HG03460 (cell line): ENCODE measurements around the gene GZMH.
"Not testable (repeated sequence)": the region's sequence is repeated elsewhere in the genome, so short reads cannot be mapped to it uniquely, and the experiment has no call there.

Experiments used
- ATAC-seq: cut with Tn5 transposase; IDR thresholded peaks from one replicate; pipeline ENCODE4 v1.9.1; 2021; ENCODE audit not compliant: unreplicated experiment

Gene GZMH

GRCh38 chr14:24597403-24597802 lies 12.1 kb downstream of the GZMH start:
- no peak for ATAC-seq

GRCh38 chr14:24595073-24595808 lies 14.2 kb downstream of the GZMH start:
- ATAC-seq = no peak

GRCh38 chr14:24591004-24591403 lies 18.5 kb downstream of the GZMH start:
- not testable (repeated sequence) for ATAC-seq

- not testable (repeated sequence) for ATAC-seq
Observed at GRCh38 chr14:24584402-24584801, 25.1 kb downstream of the GZMH start.

GRCh38 chr14:24578558-24578957 lies 30.9 kb downstream of the GZMH start:
- no peak for ATAC-seq

- no peak for ATAC-seq
Observed at GRCh38 chr14:24576771-24577170, 32.7 kb downstream of the GZMH start.

GRCh38 chr14:24576182-24576581 lies 33.3 kb downstream of the GZMH start, which contains the start of gene CTSG:
Gene CTSG, minus strand, starts transcription at chr14:24576250. Its CDS starts 27 bp downstream, at chr14:24576223.
- no peak for ATAC-seq

- no peak for ATAC-seq
Observed at GRCh38 chr14:24574206-24574774, 35.2 kb downstream of the GZMH start.

- ATAC-seq = no peak
Observed at GRCh38 chr14:24566318-24566717, 43.2 kb downstream of the GZMH start.

- no peak for ATAC-seq
Observed at GRCh38 chr14:24565766-24566165, 43.7 kb downstream of the GZMH start.

- ATAC-seq = no peak
Observed at GRCh38 chr14:24563505-24563904, 46.0 kb downstream of the GZMH start.

GRCh38 chr14:24556756-24557155 lies 52.7 kb downstream of the GZMH start:
- no peak for ATAC-seq
